Neural progenitor cell (in vitro differentiated cells): Measurements from ENCODE around the gene TBATA. TPM values are rescaled to one million over a fixed set of nuclear protein-coding genes. Genes with fewer than 3 reads are reported as not detected.

Experiments used
- DNase-seq: peaks from one replicate; pipeline ENCODE4 v3.0.0-alpha.2; 2016; ENCODE audit warnings: low spot score
- H2AFZ ChIP-seq: fragments of 200-600 bp; sonication (generic); replicated peaks from 2 replicates; pipeline ENCODE4 v1.6.1; 2016; ENCODE audit warnings: antibody characterized with exemption
- H3F3A ChIP-seq: fragments of 200-600 bp; sonication (generic); 2 replicates; pipeline ENCODE4 v1.6.1; 2016; ENCODE audit warnings: antibody characterized with exemption, low read depth
- H3K27ac ChIP-seq: fragments of 200-600 bp; sonication (generic); 2 replicates; pipeline ENCODE4 v1.5.1; 2016; ENCODE audit warnings: mild to moderate bottlenecking
- H3K27me3 ChIP-seq: fragments of 200-600 bp; sonication (generic); 2 replicates; pipeline ENCODE4 v1.6.1; 2016; ENCODE audit warnings: mild to moderate bottlenecking, moderate library complexity
- H3K36me3 ChIP-seq: fragments of 200-600 bp; sonication (generic); 2 replicates; pipeline ENCODE4 v1.5.1; 2016
- H3K4me1 ChIP-seq: fragments of 200-600 bp; sonication (generic); 2 replicates; pipeline ENCODE4 v1.6.1; 2016; ENCODE audit warnings: mixed run types
- H3K4me2 ChIP-seq: fragments of 200-600 bp; sonication (generic); 2 replicates; pipeline ENCODE4 v1.6.1; 2016
- H3K4me3 ChIP-seq: fragments of 200-600 bp; sonication (generic); 2 replicates; pipeline ENCODE4 v1.5.1; 2016
- H3K79me2 ChIP-seq: fragments of 200-600 bp; sonication (generic); 2 replicates; pipeline ENCODE4 v1.6.1; 2016; ENCODE audit warnings: low read depth
- H3K9ac ChIP-seq: fragments of 200-600 bp; sonication (generic); 2 replicates; pipeline ENCODE4 v1.6.1; 2016
- H3K9me3 ChIP-seq: fragments of 200-600 bp; sonication (generic); 2 replicates; pipeline ENCODE4 v1.5.1; 2016; ENCODE audit warnings: low read depth
- H4K20me1 ChIP-seq: fragments of 200-600 bp; sonication (generic); 2 replicates; pipeline ENCODE4 v1.6.1; 2016; ENCODE audit warnings: low read depth
- H3K27ac Mint-ChIP-seq: 3 replicates; pipeline ENCODE4 v1.8.0; 2021; ENCODE audit warnings: mixed read lengths
- H3K27me3 Mint-ChIP-seq: 2 replicates; pipeline ENCODE4 v1.8.0; 2022; ENCODE audit warnings: low read depth, mild to moderate bottlenecking, inconsistent platforms, moderate library complexity, mixed read lengths; ENCODE audit not compliant: insufficient read depth
- H3K36me3 Mint-ChIP-seq: 3 replicates; pipeline ENCODE4 v1.8.0; 2021; ENCODE audit warnings: mixed read lengths
- H3K4me1 Mint-ChIP-seq: 3 replicates; pipeline ENCODE4 v1.8.0; 2021; ENCODE audit warnings: mixed read lengths
- H3K4me3 Mint-ChIP-seq: 3 replicates; pipeline ENCODE4 v1.8.0; 2021; ENCODE audit warnings: mild to moderate bottlenecking, moderate library complexity, mixed read lengths
- H3K9me3 Mint-ChIP-seq: 3 replicates; pipeline ENCODE4 v1.8.0; 2020; ENCODE audit warnings: mixed read lengths
- EZH2 ChIP-seq: fragments of 200-600 bp; sonication (generic); IDR thresholded peaks from 2 replicates; pipeline ENCODE4 v1.6.1; 2017; ENCODE audit warnings: antibody characterized with exemption, mild to moderate bottlenecking, moderate library complexity
- EZH2phosphoT487 ChIP-seq: fragments of 200-600 bp; sonication (generic); IDR thresholded peaks from 2 replicates; pipeline ENCODE4 v1.6.1; 2017; ENCODE audit warnings: antibody characterized with exemption
- total RNA-seq: library from RNA; depleted of rRNA; stranded (reverse); fragments of >200 nt; gene quantifications from 2 replicates; pipeline ENCODE4 v1.2.3, GENCODE V29; 2015; ENCODE audit warnings: low replicate concordance
- TF ChIP-seq, protein P1 (sequence below): fragments of 200-600 bp; sonication (generic); IDR thresholded peaks from 2 replicates; pipeline ENCODE4 v1.5.1; 2017; ENCODE audit warnings: antibody characterized with exemption, mild to moderate bottlenecking

TBATA gene
- total RNA-seq, 1 donor from 2014 or later, result not detected

DNA sequence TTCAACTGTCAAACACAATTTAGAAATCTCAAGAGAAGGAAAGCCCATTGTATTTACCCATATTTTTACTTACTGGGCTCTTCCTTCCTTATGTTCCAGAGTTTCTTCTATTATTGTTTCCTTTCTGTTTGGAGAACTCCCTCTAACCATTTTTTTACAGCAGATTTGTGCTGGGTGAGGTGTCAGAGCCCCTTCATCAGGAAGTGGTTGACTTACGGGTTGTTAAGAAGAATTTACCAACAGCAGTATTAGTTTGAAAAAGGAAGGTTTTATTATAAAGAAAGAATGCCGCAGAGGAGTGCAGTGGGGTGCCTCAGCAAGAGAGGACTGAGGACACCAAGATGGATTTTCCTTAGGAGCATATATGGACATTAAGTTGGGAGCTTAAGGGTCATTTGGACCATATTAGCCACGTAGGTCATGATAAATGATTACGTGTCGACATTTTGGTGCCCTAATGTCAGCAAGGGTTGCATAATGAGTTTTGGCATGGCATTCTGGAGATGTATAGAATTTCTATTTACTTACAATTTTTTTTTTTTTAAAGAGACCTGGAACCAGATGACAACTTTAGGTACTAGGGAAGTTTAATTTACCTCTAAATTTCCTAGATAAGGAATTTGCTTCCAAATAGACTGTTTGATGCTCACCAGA is 6.3 kb upstream of the TBATA start:
- Mint-ChIP-seq H3K27ac (no peak overlapping the region), H3K4me3 (no peak overlapping the region), H3K27me3 (peaks cover 6% of the 10 kb centered on the region), H3K9me3 (peaks cover 5% of the 10 kb centered on the region), H3K36me3 (no peaks in the 10 kb centered on the region), H3K4me1 (no peaks in the 10 kb centered on the region)
- Histone ChIP-seq H3K36me3 (no peaks in the 10 kb centered on the region), H3K79me2 (no peaks in the 10 kb centered on the region), H4K20me1 (no peaks in the 10 kb centered on the region), H3K4me3 (no peak overlapping the region), H2AFZ (no peak overlapping the region), H3K9ac (no peak overlapping the region), H3K27ac (no peak overlapping the region), H3K9me3 (no peaks in the 10 kb centered on the region), H3F3A (no peaks in the 10 kb centered on the region), H3K27me3 (no peaks in the 10 kb centered on the region), H3K4me1 (peaks cover 15% of the 10 kb centered on the region), H3K4me2 (peak overlapping the region; percentile 9)
- TF ChIP-seq EZH2 (no peak), EZH2phosphoT487 (no peak)
- TF ChIP-seq, protein P1, sequence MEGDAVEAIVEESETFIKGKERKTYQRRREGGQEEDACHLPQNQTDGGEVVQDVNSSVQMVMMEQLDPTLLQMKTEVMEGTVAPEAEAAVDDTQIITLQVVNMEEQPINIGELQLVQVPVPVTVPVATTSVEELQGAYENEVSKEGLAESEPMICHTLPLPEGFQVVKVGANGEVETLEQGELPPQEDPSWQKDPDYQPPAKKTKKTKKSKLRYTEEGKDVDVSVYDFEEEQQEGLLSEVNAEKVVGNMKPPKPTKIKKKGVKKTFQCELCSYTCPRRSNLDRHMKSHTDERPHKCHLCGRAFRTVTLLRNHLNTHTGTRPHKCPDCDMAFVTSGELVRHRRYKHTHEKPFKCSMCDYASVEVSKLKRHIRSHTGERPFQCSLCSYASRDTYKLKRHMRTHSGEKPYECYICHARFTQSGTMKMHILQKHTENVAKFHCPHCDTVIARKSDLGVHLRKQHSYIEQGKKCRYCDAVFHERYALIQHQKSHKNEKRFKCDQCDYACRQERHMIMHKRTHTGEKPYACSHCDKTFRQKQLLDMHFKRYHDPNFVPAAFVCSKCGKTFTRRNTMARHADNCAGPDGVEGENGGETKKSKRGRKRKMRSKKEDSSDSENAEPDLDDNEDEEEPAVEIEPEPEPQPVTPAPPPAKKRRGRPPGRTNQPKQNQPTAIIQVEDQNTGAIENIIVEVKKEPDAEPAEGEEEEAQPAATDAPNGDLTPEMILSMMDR, result no peak
- no peak for DNase-seq

GRCh38 chr10:70786799-70787415 is 1.7 kb upstream of the TBATA start:
- H3K36me3 ChIP-seq, result no peaks in the 10 kb centered on the region
- no peaks in the 10 kb centered on the region for H4K20me1 ChIP-seq
- TF ChIP-seq EZH2, result no peak
- peaks cover 7% of the 10 kb centered on the region for H3K4me1 ChIP-seq
- H3K27ac ChIP-seq, result no peak overlapping the region
- no peaks in the 10 kb centered on the region for H3K79me2 ChIP-seq
- Mint-ChIP-seq H3K36me3 (no peaks in the 10 kb centered on the region), H3K27me3 (peaks cover 3% of the 10 kb centered on the region), H3K27ac (no peak overlapping the region), H3K4me3 (no peak overlapping the region), H3K9me3 (peaks cover 4% of the 10 kb centered on the region), H3K4me1 (peaks cover 4% of the 10 kb centered on the region)
- H2AFZ ChIP-seq, result no peak overlapping the region
- H3F3A ChIP-seq, result no peaks in the 10 kb centered on the region
- no peaks in the 10 kb centered on the region for H3K9me3 ChIP-seq
- no peak overlapping the region for H3K4me3 ChIP-seq
- H3K27me3 ChIP-seq, result no peaks in the 10 kb centered on the region
- H3K4me2 ChIP-seq, result no peak overlapping the region
- no peak for DNase-seq
- H3K9ac ChIP-seq, result no peak overlapping the region

DNA sequence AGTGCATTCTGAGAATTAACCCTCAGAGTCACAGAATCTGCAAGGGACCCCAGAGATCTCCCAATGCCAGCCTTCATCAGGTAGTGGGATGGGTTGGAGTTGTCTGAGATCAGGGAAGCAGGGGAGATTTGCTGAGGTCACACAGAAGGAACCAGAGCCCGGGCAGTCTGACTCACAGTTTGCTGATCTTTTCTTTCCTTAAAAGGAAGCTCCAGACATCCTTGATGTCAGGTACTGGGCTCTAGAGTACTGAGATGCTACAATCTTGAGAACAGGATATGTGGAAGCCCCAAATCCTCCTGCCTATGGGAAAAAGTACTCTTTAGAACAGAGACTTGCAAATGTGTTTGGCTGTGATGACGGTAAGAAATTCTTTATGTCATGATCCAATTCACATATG is 706 bp downstream of the TBATA start:
- no peak overlapping the region for H3K27ac Mint-ChIP-seq
- Histone ChIP-seq H3K4me3 (no peak overlapping the region), H3F3A (no peaks in the 10 kb centered on the region), H3K27ac (no peak overlapping the region), H3K36me3 (no peaks in the 10 kb centered on the region), H3K79me2 (no peaks in the 10 kb centered on the region), H3K9me3 (no peaks in the 10 kb centered on the region), H4K20me1 (no peaks in the 10 kb centered on the region), H3K4me2 (no peak overlapping the region), H3K4me1 (no peaks in the 10 kb centered on the region), H2AFZ (no peak overlapping the region), H3K9ac (no peak overlapping the region), H3K27me3 (no peaks in the 10 kb centered on the region)
- peaks cover 3% of the 10 kb centered on the region for H3K27me3 Mint-ChIP-seq
- DNase-seq, result no peak
- TF ChIP-seq EZH2phosphoT487, result no peak
- TF ChIP-seq, protein P1, result no peak
- no peak overlapping the region for H3K4me3 Mint-ChIP-seq
- H3K36me3 Mint-ChIP-seq, result no peaks in the 10 kb centered on the region
- H3K4me1 Mint-ChIP-seq, result peaks cover 4% of the 10 kb centered on the region
- peaks cover 4% of the 10 kb centered on the region for H3K9me3 Mint-ChIP-seq

- H3K36me3 Mint-ChIP-seq, result no peaks in the 10 kb centered on the region
- TF ChIP-seq, protein P1, result no peak
- TF ChIP-seq EZH2 (no peak), EZH2phosphoT487 (no peak)
- Histone ChIP-seq H3F3A (no peaks in the 10 kb centered on the region), H3K27me3 (no peaks in the 10 kb centered on the region), H3K4me1 (no peaks in the 10 kb centered on the region), H3K9ac (no peak overlapping the region), H3K27ac (no peak overlapping the region), H3K79me2 (no peaks in the 10 kb centered on the region), H3K9me3 (no peaks in the 10 kb centered on the region), H2AFZ (no peak overlapping the region), H3K4me2 (no peak overlapping the region), H4K20me1 (no peaks in the 10 kb centered on the region), H3K36me3 (no peaks in the 10 kb centered on the region), H3K4me3 (no peak overlapping the region)
- no peak overlapping the region for H3K4me3 Mint-ChIP-seq
- peaks cover 4% of the 10 kb centered on the region for H3K4me1 Mint-ChIP-seq
- peaks cover 3% of the 10 kb centered on the region for H3K27me3 Mint-ChIP-seq
- no peak for DNase-seq
- H3K27ac Mint-ChIP-seq, result no peak overlapping the region
- peaks cover 4% of the 10 kb centered on the region for H3K9me3 Mint-ChIP-seq
These were observed 1.2 kb downstream of the TBATA start for GRCh38 chr10:70784016-70784415.
